HG03558 (cell line): ENCODE results near the gene TET2.

ENCODE experiments used
- ATAC-seq: cut with Tn5 transposase; IDR thresholded peaks from one replicate; pipeline ENCODE4 v1.9.1; 2021; ENCODE audit warnings: moderate number of reproducible peaks; ENCODE audit not compliant: unreplicated experiment; ENCODE audit errors: extremely low read depth

TET2 gene

DNA sequence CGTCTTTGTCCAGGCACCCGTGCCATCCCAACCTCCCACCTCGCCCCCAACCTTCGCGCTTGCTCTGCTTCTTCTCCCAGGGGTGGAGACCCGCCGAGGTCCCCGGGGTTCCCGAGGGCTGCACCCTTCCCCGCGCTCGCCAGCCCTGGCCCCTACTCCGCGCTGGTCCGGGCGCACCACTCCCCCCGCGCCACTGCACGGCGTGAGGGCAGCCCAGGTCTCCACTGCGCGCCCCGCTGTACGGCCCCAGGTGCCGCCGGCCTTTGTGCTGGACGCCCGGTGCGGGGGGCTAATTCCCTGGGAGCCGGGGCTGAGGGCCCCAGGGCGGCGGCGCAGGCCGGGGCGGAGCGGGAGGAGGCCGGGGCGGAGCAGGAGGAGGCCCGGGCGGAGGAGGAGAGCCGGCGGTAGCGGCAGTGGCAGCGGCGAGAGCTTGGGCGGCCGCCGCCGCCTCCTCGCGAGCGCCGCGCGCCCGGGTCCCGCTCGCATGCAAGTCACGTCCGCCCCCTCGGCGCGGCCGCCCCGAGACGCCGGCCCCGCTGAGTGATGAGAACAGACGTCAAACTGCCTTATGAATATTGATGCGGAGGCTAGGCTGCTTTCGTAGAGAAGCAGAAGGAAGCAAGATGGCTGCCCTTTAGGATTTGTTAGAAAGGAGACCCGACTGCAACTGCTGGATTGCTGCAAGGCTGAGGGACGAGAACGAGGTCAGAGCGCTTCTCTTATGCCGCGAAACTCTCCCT lies at the start of gene TET2:
TSS of gene TET2 (plus strand) at position 601 of the 740 bp plus-strand sequence. CDS start 87,067 bp downstream, outside the sequence.
- peak; percentile 73 for ATAC-seq

DNA sequence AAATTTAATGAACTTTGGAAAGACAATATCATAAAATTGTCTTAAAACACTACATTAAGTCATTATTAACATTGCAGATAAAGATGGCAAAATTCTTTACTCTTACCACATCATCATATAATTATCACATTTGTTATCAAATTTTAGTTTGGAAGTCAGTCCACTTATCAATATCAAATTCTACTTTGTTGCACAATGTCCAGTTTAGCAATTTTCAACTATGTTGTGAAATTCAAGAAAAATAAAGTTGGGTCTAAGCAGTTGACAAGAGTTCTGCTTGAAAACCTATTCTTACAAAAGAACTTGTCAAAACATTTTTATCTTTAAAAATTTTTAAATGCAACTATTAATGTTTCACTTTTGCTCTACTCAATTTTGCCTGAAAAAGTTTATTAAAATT lies 44.7 kb upstream of the TET2 start:
- no peak for ATAC-seq

GRCh38 chr4:105106426-105106825 lies 40.2 kb upstream of the TET2 start:
- ATAC-seq, result no peak

GRCh38 chr4:105107095-105107856 lies 39.4 kb upstream of the TET2 start:
- no peak for ATAC-seq

DNA sequence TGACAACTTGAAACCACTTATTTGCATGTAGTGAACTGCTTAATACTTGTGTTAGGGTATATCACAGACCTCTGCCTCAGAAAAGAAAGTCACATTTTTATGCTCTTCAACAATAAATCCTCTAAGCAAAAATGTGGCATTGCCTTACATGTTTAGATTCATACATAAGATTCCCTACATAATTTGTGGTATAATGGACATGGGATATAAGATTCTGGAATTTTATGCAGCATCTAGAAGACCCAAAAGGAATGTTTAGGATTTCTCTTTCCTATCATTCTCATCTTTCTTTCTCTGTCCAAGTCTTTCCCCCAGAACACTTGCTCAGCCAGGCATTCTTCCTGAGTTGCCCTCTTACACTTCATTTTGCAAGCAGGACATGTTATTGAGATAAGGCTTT lies 37.7 kb upstream of the TET2 start:
- no peak for ATAC-seq

DNA sequence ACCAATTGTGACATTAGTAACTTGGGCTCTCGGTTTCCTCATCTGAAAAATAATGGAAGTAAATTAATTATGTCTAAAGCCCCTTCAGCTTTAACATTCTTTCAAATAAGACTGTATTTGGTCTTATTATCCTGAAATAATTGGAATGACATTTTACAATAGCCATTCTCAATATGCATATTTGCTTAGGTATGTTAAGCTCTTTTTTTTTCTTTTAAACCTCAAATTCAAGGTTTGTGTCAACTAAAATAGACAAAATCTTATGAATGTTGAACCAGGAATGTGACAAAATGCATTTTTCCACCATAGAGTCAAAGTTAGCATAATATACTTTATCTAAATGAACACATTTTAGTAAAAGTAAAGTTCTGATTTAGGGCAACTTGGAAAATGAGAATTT lies 34.4 kb upstream of the TET2 start:
- ATAC-seq, result no peak

DNA sequence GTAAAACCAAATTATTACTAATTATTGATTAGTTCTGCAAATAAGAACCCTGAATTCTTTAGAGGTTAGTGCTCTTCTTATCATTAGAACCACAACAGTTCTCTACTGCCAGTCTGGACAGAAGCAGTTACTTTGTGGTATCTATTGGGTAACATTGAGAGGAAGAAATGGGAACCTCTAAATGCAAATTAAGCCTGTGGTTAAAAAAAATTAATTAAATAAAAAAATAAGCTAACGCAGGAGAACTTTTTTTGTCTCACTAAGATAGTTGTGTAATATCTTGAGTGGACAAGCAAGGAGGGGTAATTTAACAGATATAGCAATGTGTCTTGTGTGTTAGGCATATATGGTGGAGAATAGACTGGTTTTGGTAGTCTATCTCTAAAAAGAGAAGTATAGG lies 32.9 kb upstream of the TET2 start:
- ATAC-seq, result no peak

- ATAC-seq, result no peak
Measured at GRCh38 chr4:105116616-105117319, 29.9 kb upstream of the TET2 start.

- ATAC-seq, result no peak
Measured at GRCh38 chr4:105119356-105119755, 27.3 kb upstream of the TET2 start.

DNA sequence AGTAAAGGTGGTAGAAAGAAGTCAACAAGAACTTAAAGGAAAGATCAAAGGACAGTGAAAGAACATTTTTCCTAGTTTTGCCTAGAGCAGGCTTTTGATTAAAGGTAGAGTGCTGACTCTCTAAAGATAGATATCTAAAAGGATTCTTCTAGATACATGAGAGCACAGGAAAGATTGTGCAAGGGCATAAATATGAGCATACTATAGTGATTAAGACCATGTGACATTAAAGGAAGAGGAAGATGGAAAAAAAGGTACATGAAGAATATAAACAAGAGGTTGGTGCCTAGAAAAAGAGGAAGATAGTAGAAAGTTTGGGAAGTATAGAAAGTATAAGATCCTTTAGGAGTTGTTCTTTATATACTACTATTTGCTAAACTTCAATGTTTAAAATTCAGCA lies 26.1 kb upstream of the TET2 start:
- ATAC-seq, result no peak

DNA sequence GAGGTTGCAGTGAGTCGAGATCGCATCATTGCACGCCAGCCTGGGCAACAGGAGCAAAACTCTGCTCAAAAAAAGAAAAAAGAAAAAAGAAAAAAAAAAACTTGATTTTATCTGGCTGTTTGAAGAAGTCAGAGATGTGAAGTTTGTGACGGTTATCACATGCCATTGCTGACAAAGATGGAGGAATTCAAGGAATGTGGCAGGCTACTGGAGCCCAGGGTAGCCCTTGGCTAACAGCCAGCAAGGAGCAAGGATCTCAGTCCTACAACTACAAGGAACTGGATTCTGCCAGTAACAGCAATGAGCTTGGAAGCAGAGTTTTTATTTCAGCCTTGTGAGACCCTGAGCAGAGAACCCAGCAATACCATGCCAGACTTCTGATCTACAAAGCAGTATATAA lies 24.3 kb upstream of the TET2 start:
- no peak for ATAC-seq

- no peak for ATAC-seq
Measured at GRCh38 chr4:105126311-105127169, 20.1 kb upstream of the TET2 start.

- no peak for ATAC-seq
Measured at GRCh38 chr4:105127170-105127445, 19.6 kb upstream of the TET2 start.

DNA sequence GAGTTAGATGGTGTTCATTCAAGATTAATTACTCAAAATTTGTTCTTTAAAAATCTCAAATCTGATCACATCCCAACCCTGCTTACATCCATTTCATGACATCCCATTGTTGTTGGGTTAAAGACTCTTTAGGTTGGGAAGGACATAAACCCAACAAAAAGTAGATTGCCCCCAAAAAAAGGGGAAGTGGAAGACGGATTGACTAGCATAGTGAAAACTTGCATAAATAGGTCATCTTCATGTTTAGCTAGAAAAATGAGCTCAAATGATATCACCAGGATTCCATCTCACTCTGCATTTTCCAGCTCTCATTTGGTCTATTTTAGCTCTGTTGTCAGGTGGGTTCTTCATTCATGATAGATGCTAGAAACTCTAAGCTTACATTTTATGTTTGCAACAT lies 18.5 kb upstream of the TET2 start:
- no peak for ATAC-seq

DNA sequence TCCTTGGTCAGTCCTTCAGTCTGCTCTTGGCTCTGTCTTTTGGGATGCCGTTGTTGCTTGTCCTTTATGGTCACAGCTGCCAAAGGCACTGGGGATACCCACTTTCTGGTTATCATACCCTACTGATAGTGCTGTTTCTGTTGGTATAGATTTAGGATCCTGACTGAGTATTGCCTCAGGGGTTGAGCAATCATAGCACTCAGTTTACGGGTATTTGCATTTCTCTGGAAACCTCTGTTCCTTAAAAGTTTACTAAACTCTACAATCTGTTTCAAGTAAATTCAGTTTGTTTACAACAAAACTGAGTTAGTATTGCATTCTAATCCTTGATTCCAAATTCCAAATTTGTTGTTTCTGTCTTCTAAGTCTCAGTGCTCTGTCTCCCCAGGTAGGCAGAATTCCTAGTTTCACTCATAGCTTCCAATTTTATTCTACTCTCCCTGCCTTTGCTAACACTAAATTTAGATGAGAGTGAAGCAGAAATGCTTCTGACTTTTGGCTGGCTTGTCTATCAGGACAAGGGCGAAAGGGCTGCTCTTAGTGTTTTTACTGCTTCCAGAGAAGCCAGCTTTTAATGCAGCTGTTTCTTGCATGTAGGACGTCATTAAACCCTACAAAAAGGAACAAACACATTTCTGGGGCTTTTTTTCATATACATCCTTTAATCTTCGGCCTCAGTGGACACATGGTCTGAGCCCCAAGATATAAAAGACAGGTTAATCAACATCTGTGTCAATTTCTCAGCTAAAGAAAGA lies 17.2 kb upstream of the TET2 start:
- ATAC-seq, result no peak

- no peak for ATAC-seq
Measured at GRCh38 chr4:105130945-105131344, 15.7 kb upstream of the TET2 start.

DNA sequence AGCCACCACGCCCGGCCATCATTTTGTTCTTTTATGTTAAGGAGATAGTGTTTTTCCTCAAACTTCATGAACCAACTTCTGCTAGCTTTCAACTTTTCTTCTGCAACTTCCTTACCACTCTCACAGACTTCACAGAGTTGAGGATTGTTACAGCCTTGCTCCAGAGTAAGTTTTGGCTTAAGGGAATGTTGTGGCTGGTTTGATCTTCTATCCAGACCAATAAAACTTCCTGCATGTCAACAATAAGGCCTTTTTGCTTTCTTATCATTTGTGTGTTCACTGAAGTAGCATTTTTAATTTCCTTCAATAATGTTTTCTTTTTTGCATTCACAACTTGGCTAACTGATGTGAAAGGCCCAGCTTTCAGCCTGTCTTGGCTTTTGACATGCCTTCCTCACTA lies 12.7 kb upstream of the TET2 start:
- no peak for ATAC-seq

- no peak for ATAC-seq
Measured at GRCh38 chr4:105135785-105136184, 10.9 kb upstream of the TET2 start.

- ATAC-seq, result no peak
Measured at GRCh38 chr4:105137121-105137875, 9.4 kb upstream of the TET2 start.
